GM12874 (cell line): ENCODE results near the gene DIAPH3.

ENCODE experiments used
- CTCF ChIP-seq: IDR thresholded peaks from 2 replicates; pipeline ENCODE4 v1.5.1; 2011; ENCODE audit warnings: low read depth, mild to moderate bottlenecking, control low read depth, low read length, moderate library complexity; ENCODE audit not compliant: insufficient read depth

Gene DIAPH3

GRCh38 chr13:59623206-59623915 lies 540.4 kb downstream of the DIAPH3 start:
- TF ChIP-seq CTCF, result no peak

GRCh38 chr13:59621773-59622172 lies 542.0 kb downstream of the DIAPH3 start:
- no peak for TF ChIP-seq CTCF
